ENCODE results near the gene UBE2G2. TPM values are rescaled to one million over a fixed set of nuclear protein-coding genes. Genes with fewer than 3 reads are reported as not detected.

Gene UBE2G2
- total and polyA plus RNA-seq, 9 donors = 45.9 to 106 (median 70.3) TPM

- 94% methylated on average over 22 of the region's 23 CpGs for WGBS (ENCODE audit: insufficient coverage)
- Histone ChIP-seq H3K36me3 (ENCODE audit: control insufficient read depth, insufficient read depth, low read length) (no peaks in the 10 kb centered on the region), H3K27me3 (ENCODE audit: control insufficient read depth, insufficient read depth, low read length) (peaks cover 26% of the 10 kb centered on the region), H3K4me1 (ENCODE audit: control insufficient read depth, insufficient read depth, low read length) (no peaks in the 10 kb centered on the region), H3K4me3 (ENCODE audit: low read length) (no peak overlapping the region), H3K9me3 (replicated peaks; ENCODE audit: control insufficient read depth, low read depth, low read length) (no peaks in the 10 kb centered on the region), H3K27ac (ENCODE audit: low read length) (no peak overlapping the region)
- DNase-seq = no peak
Observed at GRCh38 chr21:44729336-44730027, 72.1 kb downstream of the UBE2G2 start.

- DNase-seq = no peak
- WGBS (ENCODE audit: insufficient coverage) = 96% methylated on average over 5 of the region's 14 CpGs
- Histone ChIP-seq H3K9me3 (replicated peaks; ENCODE audit: control insufficient read depth, low read depth, low read length) (no peaks in the 10 kb centered on the region), H3K4me1 (ENCODE audit: control insufficient read depth, insufficient read depth, low read length) (peaks cover 3% of the 10 kb centered on the region), H3K27me3 (ENCODE audit: control insufficient read depth, insufficient read depth, low read length) (peaks cover 33% of the 10 kb centered on the region), H3K27ac (ENCODE audit: low read length) (no peak overlapping the region), H3K36me3 (ENCODE audit: control insufficient read depth, insufficient read depth, low read length) (no peaks in the 10 kb centered on the region), H3K4me3 (ENCODE audit: low read length) (no peak overlapping the region)
Observed at GRCh38 chr21:44728716-44729115, 72.9 kb downstream of the UBE2G2 start.

GRCh38 chr21:44727757-44728156 is 73.9 kb downstream of the UBE2G2 start:
- DNase-seq = no peak
- H3K4me1 ChIP-seq (ENCODE audit: control insufficient read depth, insufficient read depth, low read length) = peaks cover 9% of the 10 kb centered on the region

GRCh38 chr21:44727321-44727720 is 74.3 kb downstream of the UBE2G2 start:
- peaks cover 9% of the 10 kb centered on the region for H3K4me1 ChIP-seq (ENCODE audit: control insufficient read depth, insufficient read depth, low read length)
- DNase-seq = no peak
- H3K36me3 ChIP-seq (ENCODE audit: control insufficient read depth, insufficient read depth, low read length) = no peaks in the 10 kb centered on the region
- H3K27me3 ChIP-seq (ENCODE audit: control insufficient read depth, insufficient read depth, low read length) = peaks cover 41% of the 10 kb centered on the region
- H3K27ac ChIP-seq (ENCODE audit: low read length) = no peak overlapping the region
- no peaks in the 10 kb centered on the region for H3K9me3 ChIP-seq (replicated peaks; ENCODE audit: control insufficient read depth, low read depth, low read length)
- no peak overlapping the region for H3K4me3 ChIP-seq (ENCODE audit: low read length)
- WGBS (ENCODE audit: insufficient coverage) = 96% methylated on average over 8 of the region's 8 CpGs

More at GRCh38 chr21:44727757-44728156, 73.9 kb downstream of the UBE2G2 start:
- Histone ChIP-seq H3K4me3 (ENCODE audit: low read length) (no peak overlapping the region), H3K36me3 (ENCODE audit: control insufficient read depth, insufficient read depth, low read length) (no peaks in the 10 kb centered on the region), H3K27ac (ENCODE audit: low read length) (no peak overlapping the region), H3K9me3 (replicated peaks; ENCODE audit: control insufficient read depth, low read depth, low read length) (no peaks in the 10 kb centered on the region), H3K27me3 (ENCODE audit: control insufficient read depth, insufficient read depth, low read length) (peaks cover 39% of the 10 kb centered on the region)
- WGBS (ENCODE audit: insufficient coverage) = 80% methylated on average over 7 of the region's 9 CpGs

- Histone ChIP-seq H3K9me3 (replicated peaks; ENCODE audit: control insufficient read depth, low read depth, low read length) (no peaks in the 10 kb centered on the region), H3K27me3 (ENCODE audit: control insufficient read depth, insufficient read depth, low read length) (peaks cover 41% of the 10 kb centered on the region), H3K27ac (ENCODE audit: low read length) (no peak overlapping the region), H3K4me3 (ENCODE audit: low read length) (no peak overlapping the region), H3K4me1 (ENCODE audit: control insufficient read depth, insufficient read depth, low read length) (peaks cover 9% of the 10 kb centered on the region), H3K36me3 (ENCODE audit: control insufficient read depth, insufficient read depth, low read length) (no peaks in the 10 kb centered on the region)
- WGBS (ENCODE audit: insufficient coverage) = 58% methylated on average over 6 of the region's 6 CpGs
- no peak for DNase-seq
Observed at GRCh38 chr21:44726826-44727225, 74.8 kb downstream of the UBE2G2 start.

- 85% methylated on average over 14 of the region's 14 CpGs for WGBS (ENCODE audit: insufficient coverage)
- no peak for DNase-seq
- Histone ChIP-seq H3K27me3 (ENCODE audit: control insufficient read depth, insufficient read depth, low read length) (peaks cover 45% of the 10 kb centered on the region), H3K36me3 (ENCODE audit: control insufficient read depth, insufficient read depth, low read length) (no peaks in the 10 kb centered on the region), H3K9me3 (replicated peaks; ENCODE audit: control insufficient read depth, low read depth, low read length) (no peaks in the 10 kb centered on the region), H3K27ac (ENCODE audit: low read length) (no peak overlapping the region), H3K4me1 (ENCODE audit: control insufficient read depth, insufficient read depth, low read length) (peaks cover 9% of the 10 kb centered on the region), H3K4me3 (ENCODE audit: low read length) (no peak overlapping the region)
Observed at GRCh38 chr21:44724926-44725325, 76.7 kb downstream of the UBE2G2 start.

- Histone ChIP-seq H3K27me3 (ENCODE audit: control insufficient read depth, insufficient read depth, low read length) (peaks cover 45% of the 10 kb centered on the region), H3K4me3 (ENCODE audit: low read length) (no peak overlapping the region), H3K27ac (ENCODE audit: low read length) (no peak overlapping the region), H3K36me3 (ENCODE audit: control insufficient read depth, insufficient read depth, low read length) (no peaks in the 10 kb centered on the region), H3K4me1 (ENCODE audit: control insufficient read depth, insufficient read depth, low read length) (peaks cover 9% of the 10 kb centered on the region), H3K9me3 (replicated peaks; ENCODE audit: control insufficient read depth, low read depth, low read length) (no peaks in the 10 kb centered on the region)
- no peak for DNase-seq
- 89% methylated on average over 6 of the region's 7 CpGs for WGBS (ENCODE audit: insufficient coverage)
Observed at GRCh38 chr21:44724196-44724595, 77.4 kb downstream of the UBE2G2 start.

- Histone ChIP-seq H3K4me3 (ENCODE audit: low read length) (no peak overlapping the region), H3K27me3 (ENCODE audit: control insufficient read depth, insufficient read depth, low read length) (peaks cover 50% of the 10 kb centered on the region), H3K9me3 (replicated peaks; ENCODE audit: control insufficient read depth, low read depth, low read length) (no peaks in the 10 kb centered on the region), H3K36me3 (ENCODE audit: control insufficient read depth, insufficient read depth, low read length) (no peaks in the 10 kb centered on the region), H3K4me1 (ENCODE audit: control insufficient read depth, insufficient read depth, low read length) (peaks cover 9% of the 10 kb centered on the region), H3K27ac (ENCODE audit: low read length) (no peak overlapping the region)
- DNase-seq = peak; percentile 47
- 18% methylated on average over 61 of the region's 61 CpGs for WGBS (ENCODE audit: insufficient coverage)
Observed at GRCh38 chr21:44723177-44724131, 78.2 kb downstream of the UBE2G2 start.

GRCh38 chr21:44722731-44723130 is 78.9 kb downstream of the UBE2G2 start:
- H3K27me3 ChIP-seq (ENCODE audit: control insufficient read depth, insufficient read depth, low read length) = peaks cover 50% of the 10 kb centered on the region
- no CpG with 5 or more reads among the region's 5 CpGs for WGBS (ENCODE audit: insufficient coverage)

GRCh38 chr21:44720170-44720569 is 81.5 kb downstream of the UBE2G2 start:
- no peaks in the 10 kb centered on the region for H3K36me3 ChIP-seq (ENCODE audit: control insufficient read depth, insufficient read depth, low read length)
- no peaks in the 10 kb centered on the region for H3K9me3 ChIP-seq (replicated peaks; ENCODE audit: control insufficient read depth, low read depth, low read length)
- H3K4me1 ChIP-seq (ENCODE audit: control insufficient read depth, insufficient read depth, low read length) = peaks cover 9% of the 10 kb centered on the region
- 100% methylated on average over 1 of the region's 2 CpGs for WGBS (ENCODE audit: insufficient coverage)
- H3K27me3 ChIP-seq (ENCODE audit: control insufficient read depth, insufficient read depth, low read length) = peaks cover 47% of the 10 kb centered on the region
- H3K27ac ChIP-seq (ENCODE audit: low read length) = no peak overlapping the region
- no peak for DNase-seq
- H3K4me3 ChIP-seq (ENCODE audit: low read length) = no peak overlapping the region

More at GRCh38 chr21:44722731-44723130, 78.9 kb downstream of the UBE2G2 start:
- no peak for DNase-seq
- no peaks in the 10 kb centered on the region for H3K9me3 ChIP-seq (replicated peaks; ENCODE audit: control insufficient read depth, low read depth, low read length)
- no peaks in the 10 kb centered on the region for H3K36me3 ChIP-seq (ENCODE audit: control insufficient read depth, insufficient read depth, low read length)
- H3K4me1 ChIP-seq (ENCODE audit: control insufficient read depth, insufficient read depth, low read length) = peaks cover 9% of the 10 kb centered on the region
- no peak overlapping the region for H3K27ac ChIP-seq (ENCODE audit: low read length)
- H3K4me3 ChIP-seq (ENCODE audit: low read length) = no peak overlapping the region
